Neural cell (in vitro differentiated cells): ENCODE data around the gene CLNK. TPM values are rescaled to one million over a fixed set of nuclear protein-coding genes. Genes with fewer than 3 reads are reported as not detected.

Experiments
- H2AFZ ChIP-seq: fragments of 200-600, 300-800 bp; sonication (generic), shearing (Covaris generic); 2 replicates; pipeline ENCODE4 v1.6.0; 2014; ENCODE audit warnings: low read depth, mild to moderate bottlenecking, antibody characterized with exemption, low read length, moderate library complexity
- H3F3A ChIP-seq: fragments of 200-600 bp; shearing (Covaris generic); 2 replicates; pipeline ENCODE4 v1.6.1; 2016; ENCODE audit warnings: mild to moderate bottlenecking, moderate library complexity, mixed read lengths, antibody characterized with exemption, low read length; ENCODE audit not compliant: insufficient read depth, poor library complexity, severe bottlenecking
- H3K27ac ChIP-seq: fragments of 200-600, 300-800 bp; sonication (generic), shearing (Covaris generic); 2 replicates; pipeline ENCODE4 v1.5.1; 2014; ENCODE audit warnings: mild to moderate bottlenecking, low read length, moderate library complexity
- H3K27me3 ChIP-seq: fragments of 300-800, 200-600 bp; sonication (generic), shearing (Covaris generic); 2 replicates; pipeline ENCODE4 v1.6.0; 2014; ENCODE audit warnings: mild to moderate bottlenecking, low read depth, low read length, moderate library complexity; ENCODE audit not compliant: insufficient read depth
- H3K36me3 ChIP-seq: fragments of 300-800, 200-600 bp; sonication (generic), shearing (Covaris generic); 2 replicates; pipeline ENCODE4 v1.5.1; 2014; ENCODE audit warnings: mild to moderate bottlenecking, antibody characterized with exemption, low read length, moderate library complexity; ENCODE audit not compliant: insufficient read depth
- H3K4me2 ChIP-seq: fragments of 300-800, 200-600 bp; sonication (generic), shearing (Covaris generic); 2 replicates; pipeline ENCODE4 v1.6.0; 2014; ENCODE audit warnings: mild to moderate bottlenecking, low read length
- H3K4me3 ChIP-seq: fragments of 300-800, 200-600 bp; sonication (generic), shearing (Covaris generic); 2 replicates; pipeline ENCODE4 v1.5.1; 2014; ENCODE audit warnings: mild to moderate bottlenecking, low read length, moderate library complexity
- H3K79me2 ChIP-seq: fragments of 200-600 bp; shearing (Covaris generic); replicated peaks from 2 replicates; pipeline ENCODE4 v1.6.0; 2014; ENCODE audit warnings: mild to moderate bottlenecking, low read length, moderate library complexity; ENCODE audit not compliant: insufficient read depth
- H3K9ac ChIP-seq: fragments of 300-800, 200-600 bp; sonication (generic), shearing (Covaris generic); 2 replicates; pipeline ENCODE4 v1.6.1; 2016; ENCODE audit warnings: mild to moderate bottlenecking, low read length, mixed read lengths
- H3K9me2 ChIP-seq: fragments of 200-600 bp; shearing (Covaris generic); 2 replicates; pipeline ENCODE4 v1.6.1; 2016; ENCODE audit warnings: mild to moderate bottlenecking, low read length, mixed read lengths; ENCODE audit not compliant: insufficient read depth
- H3K9me3 ChIP-seq: fragments of 200-600, 300-800 bp; sonication (generic), shearing (Covaris generic); 2 replicates; pipeline ENCODE4 v1.6.1; 2016; ENCODE audit warnings: mild to moderate bottlenecking, mixed run types, low read length, moderate library complexity, mixed read lengths
- H4K20me1 ChIP-seq: fragments of 200-600 bp; shearing (Covaris generic); 2 replicates; pipeline ENCODE4 v1.6.1; 2016; ENCODE audit warnings: mild to moderate bottlenecking, mixed run types; ENCODE audit not compliant: insufficient read depth
- CTCF ChIP-seq: fragments of 450-650 bp; IDR thresholded peaks from 2 replicates; pipeline ENCODE4 v1.5.1; 2014; ENCODE audit warnings: antibody characterized with exemption, mild to moderate bottlenecking, moderate library complexity; ENCODE audit not compliant: poor library complexity, severe bottlenecking
- EP300 ChIP-seq: fragments of 450-650 bp; conservative IDR thresholded peaks from 2 replicates; pipeline ENCODE4 v1.6.1; 2014; ENCODE audit warnings: antibody characterized with exemption, mild to moderate bottlenecking, moderate library complexity; ENCODE audit not compliant: poor library complexity, severe bottlenecking
- EZH2 ChIP-seq: fragments of 200-600, 300-800 bp; shearing (Covaris generic), sonication (generic); IDR thresholded peaks from 2 replicates; pipeline ENCODE4 v1.6.1; 2014; ENCODE audit warnings: antibody characterized with exemption, low read length, borderline replicate concordance, mild to moderate bottlenecking; ENCODE audit not compliant: insufficient read depth, poor library complexity, severe bottlenecking
- MXI1 ChIP-seq: fragments of 450-650 bp; conservative IDR thresholded peaks from 2 replicates; pipeline ENCODE4 v1.6.1; 2014; ENCODE audit warnings: antibody characterized with exemption, mild to moderate bottlenecking; ENCODE audit not compliant: poor library complexity, severe bottlenecking
- POLR2AphosphoS5 ChIP-seq: IDR thresholded peaks from 2 replicates; pipeline ENCODE4 v1.6.1; 2012
- RAD21 ChIP-seq: fragments of 450-650 bp; conservative IDR thresholded peaks from 2 replicates; pipeline ENCODE4 v1.6.1; 2014; ENCODE audit warnings: antibody characterized with exemption, mild to moderate bottlenecking, moderate library complexity
- REST ChIP-seq: IDR thresholded peaks from 2 replicates; pipeline ENCODE4 v1.6.1; 2012; ENCODE audit warnings: borderline replicate concordance
- SMC3 ChIP-seq: fragments of 450-650 bp; conservative IDR thresholded peaks from 2 replicates; pipeline ENCODE4 v1.6.1; 2014; ENCODE audit warnings: antibody characterized with exemption, mild to moderate bottlenecking, moderate library complexity; ENCODE audit not compliant: poor library complexity
- TAF1 ChIP-seq: IDR thresholded peaks from 2 replicates; pipeline ENCODE4 v1.6.1; 2012; ENCODE audit warnings: low read depth
- polyA plus RNA-seq: library from polyadenylated mRNA; depleted of rRNA; stranded (reverse); fragments of >200 nt; gene quantifications from 2 replicates; pipeline ENCODE4 v1.2.3, GENCODE V29; 2014

CLNK gene
- polyA plus RNA-seq, 1 donor from 2014 or later: not detected

- Histone ChIP-seq H3F3A (no peaks in the 10 kb centered on the region), H3K4me3 (no peak overlapping the region), H3K36me3 (no peaks in the 10 kb centered on the region), H3K27ac (no peak overlapping the region), H4K20me1 (no peaks in the 10 kb centered on the region), H3K4me2 (no peak overlapping the region), H3K79me2 (no peaks in the 10 kb centered on the region), H3K27me3 (no peaks in the 10 kb centered on the region), H2AFZ (no peak overlapping the region), H3K9me2 (no peaks in the 10 kb centered on the region), H3K9ac (no peak overlapping the region), H3K9me3 (no peaks in the 10 kb centered on the region)
- TF ChIP-seq TAF1: no peak
Observed at GRCh38 chr4:10623241-10623640, 61.3 kb downstream of the CLNK start.

- Histone ChIP-seq H3K9ac (no peak overlapping the region), H2AFZ (no peak overlapping the region), H3F3A (no peaks in the 10 kb centered on the region), H3K79me2 (no peaks in the 10 kb centered on the region), H3K27ac (no peak overlapping the region), H3K9me3 (no peaks in the 10 kb centered on the region), H3K9me2 (no peaks in the 10 kb centered on the region), H4K20me1 (no peaks in the 10 kb centered on the region), H3K4me3 (no peak overlapping the region), H3K4me2 (no peak overlapping the region), H3K36me3 (no peaks in the 10 kb centered on the region), H3K27me3 (no peaks in the 10 kb centered on the region)
- no peak for TF ChIP-seq TAF1
- no peak for TF ChIP-seq RAD21
- no peak for TF ChIP-seq EP300
- TF ChIP-seq MXI1: no peak
Observed at GRCh38 chr4:10622728-10623127, 61.8 kb downstream of the CLNK start.

- Histone ChIP-seq H3F3A (no peaks in the 10 kb centered on the region), H3K27me3 (no peaks in the 10 kb centered on the region), H3K27ac (no peak overlapping the region), H3K9me3 (no peaks in the 10 kb centered on the region), H3K36me3 (no peaks in the 10 kb centered on the region), H4K20me1 (no peaks in the 10 kb centered on the region), H3K9me2 (no peaks in the 10 kb centered on the region), H3K79me2 (no peaks in the 10 kb centered on the region), H2AFZ (no peak overlapping the region), H3K4me2 (no peak overlapping the region), H3K9ac (no peak overlapping the region), H3K4me3 (no peak overlapping the region)
- TF ChIP-seq REST: no peak
- no peak for TF ChIP-seq EP300
- TF ChIP-seq EZH2: no peak
- TF ChIP-seq RAD21: no peak
- TF ChIP-seq CTCF: no peak
- no peak for TF ChIP-seq POLR2AphosphoS5
- no peak for TF ChIP-seq SMC3
- TF ChIP-seq TAF1: no peak
- no peak for TF ChIP-seq MXI1
Observed at GRCh38 chr4:10620935-10621488, 63.6 kb downstream of the CLNK start.
